ENCODE results near the gene AQP6. TPM values are rescaled to one million over a fixed set of nuclear protein-coding genes. Genes with fewer than 3 reads are reported as not detected.
A peak's percentile ranks its signal among the peaks of the same experiment; 100 is the strongest.

Gene AQP6
- total and polyA plus RNA-seq, 8 donors, result 0.18 to 0.58 (median 0.45) TPM; not detected in 5

GRCh38 chr12:49956663-49957569 lies 15.8 kb upstream of the AQP6 start:
- Histone ChIP-seq H3K4me1 (peaks cover 25 to 46% (median 30%) of the 10 kb centered on the region in 4 donors), H3K4me3 (no peak overlapping the region), H3K36me3 (no peaks in the 10 kb centered on the region), H3K27me3 (peaks cover 0 to 94% (median 35%) of the 10 kb centered on the region in 3 donors), H3K9me3 (no peaks in the 10 kb centered on the region), H3K27ac (no peak overlapping the region)
- intact Hi-C loops (cut with DNase I; ENCODE audit: low total_unique reads), result no loop called here
- TF ChIP-seq EP300 (IDR thresholded peaks at IDR 0.05) (no peak), CTCF (IDR thresholded peaks at IDR 0.05) (no peak), POLR2AphosphoS5 (IDR thresholded peaks at IDR 0.05) (no peak), POLR2A (IDR thresholded peaks at IDR 0.05) (no peak)
- 82 to 88% (median 87%) methylated on average over 6 of the region's 6 CpGs for WGBS, 5 donors
- no peak for DNase-seq

GRCh38 chr12:49957570-49957967 lies 15.2 kb upstream of the AQP6 start:
- intact Hi-C loops (cut with DNase I; ENCODE audit: low total_unique reads), result no loop called here
- H3K27me3 ChIP-seq, result peaks cover 0 to 98% (median 38%) of the 10 kb centered on the region in 3 donors
- no peaks in the 10 kb centered on the region for H3K9me3 ChIP-seq
- H3K4me3 ChIP-seq, result no peak overlapping the region
- H3K4me1 ChIP-seq, result peaks cover 25 to 48% (median 37%) of the 10 kb centered on the region in 4 donors
- TF ChIP-seq CTCF (IDR thresholded peaks at IDR 0.05) (no peak), EP300 (IDR thresholded peaks at IDR 0.05) (no peak), POLR2A (IDR thresholded peaks at IDR 0.05) (no peak), POLR2AphosphoS5 (IDR thresholded peaks at IDR 0.05) (no peak)
- H3K36me3 ChIP-seq, result no peaks in the 10 kb centered on the region
- DNase-seq, result no peak
- no peak overlapping the region for H3K27ac ChIP-seq

GRCh38 chr12:49959685-49960473 lies 12.9 kb upstream of the AQP6 start:
- peaks cover 25 to 61% (median 50%) of the 10 kb centered on the region in 4 donors for H3K4me1 ChIP-seq
- intact Hi-C loops (cut with DNase I; ENCODE audit: low total_unique reads), result no loop called here
- H3K9me3 ChIP-seq, result no peaks in the 10 kb centered on the region
- H3K4me3 ChIP-seq, result no peak overlapping the region
- WGBS, 5 donors, result 15 to 42% (median 25%) methylated on average over 10 to 11 of the region's 11 CpGs
- peak; percentile 72 to 83 for DNase-seq
- H3K36me3 ChIP-seq, result no peaks in the 10 kb centered on the region
- H3K27ac ChIP-seq, result peak overlapping the region; percentile 40 to 78 (median 57)
- no peak for TF ChIP-seq EP300 (IDR thresholded peaks at IDR 0.05)
- TF ChIP-seq POLR2AphosphoS5 (IDR thresholded peaks at IDR 0.05), result peak in 1 of 3 donors; percentile 52
- H3K27me3 ChIP-seq, result peaks cover 0 to 91% (median 35%) of the 10 kb centered on the region in 3 donors

GRCh38 chr12:49960474-49961110 lies 12.2 kb upstream of the AQP6 start:
- H3K4me3 ChIP-seq, result peak overlapping the region; percentile 35 to 51 (median 44)
- no peak for DNase-seq
- intact Hi-C loops (cut with DNase I; ENCODE audit: low total_unique reads), result no loop called here
- H3K27ac ChIP-seq, result peak overlapping the region; percentile 37 to 78 (median 57)
- H3K36me3 ChIP-seq, result no peaks in the 10 kb centered on the region
- TF ChIP-seq CTCF (IDR thresholded peaks at IDR 0.05), result no peak
- TF ChIP-seq POLR2A (IDR thresholded peaks at IDR 0.05), result no peak
- H3K4me1 ChIP-seq, result peaks cover 25 to 56% (median 43%) of the 10 kb centered on the region in 4 donors
- peaks cover 0 to 84% (median 28%) of the 10 kb centered on the region in 3 donors for H3K27me3 ChIP-seq
- no peaks in the 10 kb centered on the region for H3K9me3 ChIP-seq
- WGBS, 5 donors, result 22 to 47% (median 36%) methylated on average over 7 to 13 of the region's 13 CpGs

All from stomach (tissue), 9 donors.